DMS79 treated with DMSO at 0.1 percent for 48 hours (cell line): ENCODE results near the gene ABLIM1.

Experiments
- DNase-seq: peaks from one replicate; lab custom pipeline; 2025; lab: John Stamatoyannopoulos, UW

ABLIM1 gene

DNA sequence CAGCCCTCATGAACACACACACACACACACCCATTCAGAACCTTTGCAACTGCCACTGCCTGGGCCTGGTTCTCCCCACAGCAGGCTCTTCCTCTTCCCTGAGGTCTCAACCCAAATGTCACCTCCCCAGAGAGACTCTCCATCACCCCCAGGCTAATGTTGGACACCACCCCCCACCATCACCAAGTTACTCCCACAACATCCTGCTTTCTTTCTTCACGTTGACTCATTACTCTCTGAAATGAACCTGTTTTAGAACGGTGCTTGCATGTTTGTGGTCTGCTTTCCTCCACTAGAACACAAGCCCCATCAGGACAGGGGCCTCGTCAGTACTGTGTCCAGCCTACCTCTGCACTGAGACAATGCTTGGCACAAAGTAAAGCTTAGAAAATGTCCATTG is 269.8 kb downstream of the ABLIM1 start:
- DNase-seq: no peak

DNA sequence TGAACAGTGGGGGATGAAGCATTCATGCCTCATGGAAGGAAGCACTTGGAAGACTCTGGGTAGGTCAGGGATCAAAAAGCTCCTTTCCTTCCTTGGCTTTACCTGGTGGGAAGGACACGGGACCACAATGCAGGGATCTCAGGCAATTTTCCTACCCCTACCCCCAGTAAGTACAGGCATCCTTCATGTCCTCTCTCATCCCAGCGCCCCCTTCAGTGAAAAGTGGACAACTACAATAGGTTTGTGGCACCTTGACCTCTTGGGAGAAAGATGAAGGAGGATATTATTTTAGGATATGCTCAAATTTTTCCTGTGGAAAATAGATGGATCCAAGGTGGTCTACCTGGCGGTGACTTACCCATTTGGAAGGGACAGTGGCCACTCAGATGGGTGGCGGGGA is 270.3 kb downstream of the ABLIM1 start:
- DNase-seq: no peak

DNA sequence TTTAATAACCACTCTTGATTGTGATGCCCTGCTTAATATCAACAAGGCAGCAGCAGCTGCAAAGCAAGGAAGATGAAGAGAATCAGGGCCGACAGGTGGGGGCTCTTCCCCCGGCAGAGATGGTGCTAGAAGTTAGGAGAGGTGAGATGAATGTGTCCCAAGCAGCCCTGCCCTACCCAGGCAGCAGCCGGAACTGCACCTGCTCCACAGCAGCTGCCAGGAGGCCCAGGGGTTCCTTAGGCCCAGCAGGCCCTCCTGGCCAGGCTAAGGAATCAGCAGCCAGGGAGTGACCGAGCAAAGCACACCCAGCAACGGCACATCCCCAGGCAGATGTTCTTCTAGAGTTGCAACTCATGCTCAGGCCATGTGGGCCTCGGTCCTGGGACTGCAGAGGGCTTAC is 271.6 kb downstream of the ABLIM1 start:
- no peak for DNase-seq

DNA sequence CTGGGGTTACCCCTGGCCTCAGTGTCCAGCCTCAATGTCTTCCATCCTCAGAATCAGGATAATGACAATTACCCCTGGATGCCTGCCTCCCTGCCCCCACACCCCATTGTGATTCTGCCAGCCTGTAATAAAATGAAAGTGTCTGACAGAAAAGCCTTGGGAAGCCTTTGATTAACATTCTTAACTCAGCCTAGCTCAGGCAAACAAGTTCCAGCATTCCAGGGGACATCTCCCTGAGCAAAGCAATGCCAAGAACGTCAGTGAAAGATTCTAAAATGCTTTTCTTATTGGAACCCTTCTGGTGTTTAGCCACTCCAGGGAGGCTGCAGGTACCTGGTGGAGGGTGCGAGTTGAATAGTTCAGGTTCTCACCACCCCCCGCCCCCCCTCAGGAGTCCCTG is 272.5 kb downstream of the ABLIM1 start:
- DNase-seq: no peak

DNA sequence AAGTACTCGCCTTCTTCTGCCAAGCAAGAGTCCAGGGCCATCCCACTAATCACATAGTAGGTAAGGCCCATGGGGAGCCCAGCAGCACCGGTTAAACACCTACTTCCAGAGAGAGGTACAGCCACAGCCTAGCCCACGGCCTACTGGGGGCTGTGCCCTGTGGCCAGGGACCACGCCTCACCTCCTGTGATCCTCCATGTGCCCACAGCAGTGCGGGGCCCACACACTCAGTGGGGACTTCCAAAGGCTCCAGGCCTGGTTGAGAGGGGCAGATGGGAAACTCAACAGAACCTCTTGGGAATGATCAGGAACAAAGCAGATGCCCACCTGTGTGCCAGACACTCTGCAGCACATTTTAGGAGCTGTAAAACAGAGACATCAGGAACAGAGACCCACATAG is 273.5 kb downstream of the ABLIM1 start:
- DNase-seq: no peak

DNA sequence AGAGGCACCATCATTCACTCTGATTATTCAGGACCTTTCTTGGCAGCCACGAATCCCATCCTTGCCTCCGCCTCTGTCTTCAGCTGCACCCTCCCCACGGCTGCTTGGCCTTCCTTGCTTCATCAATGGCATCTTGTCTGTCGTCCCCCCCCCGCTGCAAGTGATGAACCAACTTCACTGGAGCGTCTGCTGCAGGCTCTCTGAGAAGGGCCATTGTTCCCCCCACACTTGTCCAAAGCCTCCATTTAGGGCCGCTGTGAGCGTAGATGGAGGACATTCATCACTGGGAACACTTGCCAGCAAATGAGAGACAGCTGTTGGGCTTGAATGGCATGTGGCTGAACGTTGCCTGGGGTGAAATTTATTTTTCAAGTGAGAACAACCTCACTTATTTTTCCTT is 273.9 kb downstream of the ABLIM1 start:
- no peak for DNase-seq
